Erythroblast (primary cell): ENCODE data around the gene SRGAP1.

ENCODE experiments used
- DNase-seq, 2 experiments: peaks; one replicate each; lab custom pipeline; 2025; lab: John Stamatoyannopoulos, UW
- GATA1 ChIP-seq: IDR thresholded peaks from 2 replicates; pipeline ENCODE4 v1.6.1; 2011; ENCODE audit warnings: low read depth, mild to moderate bottlenecking, control low read depth, low read length, moderate library complexity
- POLR2A ChIP-seq: IDR thresholded peaks from 2 replicates; pipeline ENCODE4 v1.6.1; 2011; ENCODE audit warnings: mild to moderate bottlenecking, low read length

The SRGAP1 gene

GRCh38 chr12:63937378-63938316 lies 93.1 kb downstream of the SRGAP1 start:
- DNase-seq, result no peak
- TF ChIP-seq POLR2A (no peak), GATA1 (no peak)

- no peak for DNase-seq
Measured at GRCh38 chr12:63940310-63941005, 96.0 kb downstream of the SRGAP1 start.

GRCh38 chr12:63941166-63941800 lies 96.8 kb downstream of the SRGAP1 start:
- no peak for DNase-seq
- TF ChIP-seq POLR2A, result no peak
- no peak for TF ChIP-seq GATA1

More at GRCh38 chr12:63940310-63941005, 96.0 kb downstream of the SRGAP1 start:
- TF ChIP-seq POLR2A (no peak), GATA1 (no peak)

- DNase-seq, result no peak
- TF ChIP-seq GATA1 (no peak), POLR2A (no peak)
Measured at GRCh38 chr12:63941879-63942278, 97.4 kb downstream of the SRGAP1 start.

GRCh38 chr12:63942464-63943241 lies 98.2 kb downstream of the SRGAP1 start:
- TF ChIP-seq POLR2A (no peak), GATA1 (no peak)
- DNase-seq, result no peak

- no peak for DNase-seq
Measured at GRCh38 chr12:63944034-63944579, 99.6 kb downstream of the SRGAP1 start.

GRCh38 chr12:63944586-63945228 lies 100.2 kb downstream of the SRGAP1 start:
- TF ChIP-seq POLR2A, result no peak
- TF ChIP-seq GATA1, result no peak
- DNase-seq, result no peak

More at GRCh38 chr12:63944034-63944579, 99.6 kb downstream of the SRGAP1 start:
- TF ChIP-seq POLR2A, result no peak
- no peak for TF ChIP-seq GATA1

GRCh38 chr12:63945777-63946176 lies 101.3 kb downstream of the SRGAP1 start:
- TF ChIP-seq GATA1, result no peak
- no peak for TF ChIP-seq POLR2A
- no peak for DNase-seq

- DNase-seq, result no peak
- no peak for TF ChIP-seq POLR2A
- no peak for TF ChIP-seq GATA1
Measured at GRCh38 chr12:63948211-63948610, 103.7 kb downstream of the SRGAP1 start.

GRCh38 chr12:63949902-63950301 lies 105.4 kb downstream of the SRGAP1 start:
- DNase-seq, result no peak
- TF ChIP-seq GATA1 (no peak), POLR2A (no peak)

- DNase-seq, result no peak
- TF ChIP-seq POLR2A (no peak), GATA1 (no peak)
Measured at GRCh38 chr12:63952995-63953394, 108.5 kb downstream of the SRGAP1 start.

- TF ChIP-seq GATA1, result no peak
- TF ChIP-seq POLR2A, result no peak
- DNase-seq, result peak; percentile 2 to 5
Measured at GRCh38 chr12:63955831-63956666, 111.5 kb downstream of the SRGAP1 start.
